DMS79 treated with DMSO at 0.1 percent for 48 hours (cell line): ENCODE results near the gene SYT15.
"Not testable (repeated sequence)": the region's sequence is repeated elsewhere in the genome, so short reads cannot be mapped to it uniquely, and the experiment has no call there.

Experiments used
- DNase-seq: peaks from one replicate; lab custom pipeline; 2025; lab: John Stamatoyannopoulos, UW

SYT15 gene

GRCh38 chr10:46578474-46579178 lies at the start of gene SYT15:
Gene SYT15, plus strand, starts transcription at chr10:46579128. Its CDS starts 41 bp downstream, at chr10:46579169.
- DNase-seq = not testable (repeated sequence)

GRCh38 chr10:46529742-46530141 lies 49.2 kb upstream of the SYT15 start:
- not testable (repeated sequence) for DNase-seq

- DNase-seq = no peak
Observed at GRCh38 chr10:46530249-46531186, 48.4 kb upstream of the SYT15 start.

- not testable (repeated sequence) for DNase-seq
Observed at GRCh38 chr10:46532256-46532655, 46.7 kb upstream of the SYT15 start.

GRCh38 chr10:46534828-46535524 lies 44.0 kb upstream of the SYT15 start:
- DNase-seq = no peak

GRCh38 chr10:46536171-46536570 lies 42.8 kb upstream of the SYT15 start:
- no peak for DNase-seq

- DNase-seq = no peak
Observed at GRCh38 chr10:46536781-46537180, 42.1 kb upstream of the SYT15 start.

GRCh38 chr10:46537309-46537708 lies 41.6 kb upstream of the SYT15 start:
- no peak for DNase-seq

GRCh38 chr10:46538155-46538554 lies 40.8 kb upstream of the SYT15 start:
- DNase-seq = no peak

GRCh38 chr10:46538717-46539426 lies 40.1 kb upstream of the SYT15 start:
- DNase-seq = no peak

GRCh38 chr10:46539596-46540411 lies 39.1 kb upstream of the SYT15 start:
- no peak for DNase-seq

GRCh38 chr10:46540412-46541016 lies 38.4 kb upstream of the SYT15 start:
- no peak for DNase-seq

- no peak for DNase-seq
Observed at GRCh38 chr10:46541017-46541661, 37.8 kb upstream of the SYT15 start.

GRCh38 chr10:46541735-46542566 lies 37.0 kb upstream of the SYT15 start:
- no peak for DNase-seq

GRCh38 chr10:46542567-46543465 lies 36.1 kb upstream of the SYT15 start:
- no peak for DNase-seq

- no peak for DNase-seq
Observed at GRCh38 chr10:46543466-46544377, 35.2 kb upstream of the SYT15 start.
